NOMO-1 treated with DMSO at 0.1 percent for 48 hours (cell line): Measurements from ENCODE around the gene AFAP1L2.
A peak's percentile ranks its signal among the peaks of the same experiment; 100 is the strongest.

Source experiments
- DNase-seq: peaks from one replicate; lab custom pipeline; 2025; ENCODE audit not compliant: unreplicated experiment; lab: John Stamatoyannopoulos, UW

AFAP1L2 gene

GRCh38 chr10:114315566-114316420 is 88.5 kb downstream of the AFAP1L2 start:
- DNase-seq: no peak

GRCh38 chr10:114313866-114314265 is 90.4 kb downstream of the AFAP1L2 start:
- no peak for DNase-seq

- no peak for DNase-seq
Observed at GRCh38 chr10:114313139-114313538, 91.2 kb downstream of the AFAP1L2 start.

- DNase-seq: no peak
Observed at GRCh38 chr10:114311496-114312209, 92.6 kb downstream of the AFAP1L2 start.

GRCh38 chr10:114311023-114311422 is 93.3 kb downstream of the AFAP1L2 start:
- no peak for DNase-seq

GRCh38 chr10:114310346-114310745 is 94.0 kb downstream of the AFAP1L2 start:
- DNase-seq: no peak

GRCh38 chr10:114309364-114309651 is 95.0 kb downstream of the AFAP1L2 start:
- DNase-seq: no peak

GRCh38 chr10:114308531-114309363 is 95.6 kb downstream of the AFAP1L2 start:
- DNase-seq: no peak

- DNase-seq: no peak
Observed at GRCh38 chr10:114307731-114308130, 96.6 kb downstream of the AFAP1L2 start.

GRCh38 chr10:114306116-114306973 is 98.0 kb downstream of the AFAP1L2 start:
- no peak for DNase-seq

- no peak for DNase-seq
Observed at GRCh38 chr10:114305521-114305925, 98.8 kb downstream of the AFAP1L2 start.

- peak; percentile 24 for DNase-seq
Observed at GRCh38 chr10:114304571-114305421, 99.5 kb downstream of the AFAP1L2 start.

GRCh38 chr10:114304017-114304570 is 100.2 kb downstream of the AFAP1L2 start:
- peak; percentile 74 for DNase-seq

GRCh38 chr10:114303556-114303955 is 100.7 kb downstream of the AFAP1L2 start:
- DNase-seq: no peak

GRCh38 chr10:114301951-114302710 is 102.2 kb downstream of the AFAP1L2 start:
- no peak for DNase-seq

GRCh38 chr10:114301177-114301576 is 103.1 kb downstream of the AFAP1L2 start:
- no peak for DNase-seq

- no peak for DNase-seq
Observed at GRCh38 chr10:114300036-114300645, 104.2 kb downstream of the AFAP1L2 start.

- no peak for DNase-seq
Observed at GRCh38 chr10:114297136-114297705, 107.1 kb downstream of the AFAP1L2 start.
